IMR-90 (cell line): ENCODE measurements around the gene EIF2B4.
A peak's percentile ranks its signal among the peaks of the same experiment; 100 is the strongest.

Experiments
- BHLHE40 ChIP-seq: fragments of 150-350 bp; IDR thresholded peaks from 2 replicates; pipeline ENCODE4 v1.6.1; 2016; ENCODE audit warnings: mild to moderate bottlenecking, low read depth, low read length
- CEBPB ChIP-seq: IDR thresholded peaks from 2 replicates; pipeline ENCODE4 v1.6.1; 2012; ENCODE audit warnings: low read depth, low read length, improper control_type of control experiment
- CTCF ChIP-seq: conservative IDR thresholded peaks from 2 replicates; pipeline ENCODE4 v1.5.1; 2012; ENCODE audit warnings: mild to moderate bottlenecking, low read depth, low read length, improper control_type of control experiment
- ELK1 ChIP-seq: fragments of 150-350 bp; IDR thresholded peaks from 2 replicates; pipeline ENCODE4 v1.6.1; 2016; ENCODE audit warnings: low read depth, mild to moderate bottlenecking, low read length, moderate library complexity, borderline replicate concordance
- MAFK ChIP-seq: IDR thresholded peaks from 2 replicates; pipeline ENCODE4 v1.6.1; 2012; ENCODE audit warnings: low read depth, low read length, improper control_type of control experiment
- MAZ ChIP-seq: IDR thresholded peaks from 2 replicates; pipeline ENCODE4 v1.6.1; 2012; ENCODE audit warnings: low read depth, mild to moderate bottlenecking, low read length, improper control_type of control experiment, moderate library complexity, borderline replicate concordance
- POLR2A ChIP-seq: IDR thresholded peaks from 2 replicates; pipeline ENCODE4 v1.6.1; 2012; ENCODE audit warnings: mild to moderate bottlenecking, low read depth, low read length
- RAD21 ChIP-seq: IDR thresholded peaks from 2 replicates; pipeline ENCODE4 v1.6.1; 2012; ENCODE audit warnings: low read length, improper control_type of control experiment
- RCOR1 ChIP-seq: IDR thresholded peaks from 2 replicates; pipeline ENCODE4 v1.6.1; 2012; ENCODE audit warnings: mild to moderate bottlenecking, low read length, improper control_type of control experiment; ENCODE audit not compliant: insufficient replicate concordance
- RFX5 ChIP-seq: IDR thresholded peaks from 2 replicates; pipeline ENCODE4 v1.8.0; 2012; ENCODE audit warnings: low read depth, mild to moderate bottlenecking, low read length, moderate library complexity
- SMC3 ChIP-seq: fragments of 150-350 bp; IDR thresholded peaks from 2 replicates; pipeline ENCODE4 v1.6.1; 2016; ENCODE audit warnings: low read depth, mild to moderate bottlenecking, antibody characterized with exemption, low read length, moderate library complexity
- TF ChIP-seq, protein P1 (sequence below): fragments of 150-350 bp; IDR thresholded peaks from 2 replicates; pipeline ENCODE4 v1.6.1; 2017; ENCODE audit warnings: mild to moderate bottlenecking, antibody characterized with exemption, low read length, low read depth

GRCh38 chr2:27350106-27350693, 19.9 kb downstream of the EIF2B4 start:
- no peak for TF ChIP-seq CEBPB
- no peak for TF ChIP-seq RFX5
- TF ChIP-seq BHLHE40 = no peak
- no peak for TF ChIP-seq CTCF
- no peak for TF ChIP-seq RAD21
- no peak for TF ChIP-seq POLR2A
- TF ChIP-seq MAZ = no peak
- no peak for TF ChIP-seq RCOR1
- no peak for TF ChIP-seq SMC3
- no peak for TF ChIP-seq ELK1
- TF ChIP-seq, protein P1, sequence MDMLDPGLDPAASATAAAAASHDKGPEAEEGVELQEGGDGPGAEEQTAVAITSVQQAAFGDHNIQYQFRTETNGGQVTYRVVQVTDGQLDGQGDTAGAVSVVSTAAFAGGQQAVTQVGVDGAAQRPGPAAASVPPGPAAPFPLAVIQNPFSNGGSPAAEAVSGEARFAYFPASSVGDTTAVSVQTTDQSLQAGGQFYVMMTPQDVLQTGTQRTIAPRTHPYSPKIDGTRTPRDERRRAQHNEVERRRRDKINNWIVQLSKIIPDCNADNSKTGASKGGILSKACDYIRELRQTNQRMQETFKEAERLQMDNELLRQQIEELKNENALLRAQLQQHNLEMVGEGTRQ = no peak
- TF ChIP-seq MAFK = peak; percentile 12; the same call in 1 of the 2 replicates
